SK-N-SH treated with all-trans-retinoic acid at 6 μM for 48 hours (cell line): Measurements from ENCODE around the gene GPRIN2.

Experiments
- BACH2 ChIP-seq: fragments of 250-450 bp; sonication (Bioruptor Pico); IDR thresholded peaks from 2 replicates; pipeline ENCODE4 v1.9.0; 2021; ENCODE audit warnings: mild to moderate bottlenecking, borderline replicate concordance
- ZFP30 ChIP-seq: fragments of 450-650 bp; formaldehyde crosslinking; IDR thresholded peaks from 2 replicates; pipeline ENCODE4 v1.5.0; 2022; ENCODE audit warnings: mild to moderate bottlenecking, moderate library complexity
- ZNF565 ChIP-seq: fragments of 450-650 bp; formaldehyde crosslinking; conservative IDR thresholded peaks from 2 replicates; pipeline ENCODE4 v1.5.0; 2020; ENCODE audit warnings: low read depth, mild to moderate bottlenecking, moderate library complexity

- TF ChIP-seq BACH2 (CRISPR knock-in tag) (no peak), ZFP30 (CRISPR knock-in tag) (no peak), ZNF565 (no peak)
These were observed 3.9 kb upstream of the GPRIN2 start for GRCh38 chr10:46560381-46560780.
